SK-N-SH (cell line): Measurements from ENCODE around the gene ZBTB6. TPM values are rescaled to one million over a fixed set of nuclear protein-coding genes. Genes with fewer than 3 reads are reported as not detected.

Source experiments
- CTCF ChIA-PET: fragments of 300-600, 350-600 bp; formaldehyde crosslinking; extraction: SDS; loops from one replicate; lab custom pipeline; 2021; lab: Yijun Ruan, JAX
- POLR2A ChIA-PET: fragments of 350-600 bp; sonication (Branson Sonifier 250); formaldehyde crosslinking; extraction: SDS; loops from one replicate; lab custom pipeline; 2020; ENCODE audit warnings: antibody characterized with exemption, inconsistent platforms; lab: Yijun Ruan, JAX
- DNase-seq: peaks from one replicate; pipeline ENCODE4 v3.0.0; 2012
- H2AFZ ChIP-seq: fragments of 200-600 bp; sonication (generic); 2 replicates; pipeline ENCODE4 v1.8.1; 2016; ENCODE audit warnings: antibody characterized with exemption, mild to moderate bottlenecking, low read depth
- H3F3A ChIP-seq: fragments of 200-600 bp; sonication (generic); replicated peaks from 2 replicates; pipeline ENCODE3; 2016; ENCODE audit warnings: antibody characterized with exemption, mild to moderate bottlenecking; ENCODE audit not compliant: insufficient read depth
- H3K27ac ChIP-seq, 2 experiments: fragments of 200-500 bp in 1 of 2; fragments of 200-600 bp in 1 of 2; sonication (Bioruptor generic) in 1 of 2; sonication (generic), shearing (Covaris generic) in 1 of 2; 2 replicates each; pipeline versions ENCODE4 v1.5.1 to v1.6.1; 2014 to 2016; ENCODE audit warnings: low read depth in 2 of 2, inconsistent platforms in 1 of 2, low read length in 1 of 2, mild to moderate bottlenecking in 1 of 2, mixed read lengths in 1 of 2
- H3K27me3 ChIP-seq: fragments of 200-600 bp; sonication (generic), shearing (Covaris generic); 2 replicates; pipeline ENCODE4 v1.6.1; 2016; ENCODE audit warnings: mixed run types; ENCODE audit not compliant: insufficient read depth
- H3K36me3 ChIP-seq, 2 experiments: fragments of 200-500 bp in 1 of 2; fragments of 200-600 bp in 1 of 2; sonication (Bioruptor generic) in 1 of 2; sonication (generic) in 1 of 2; replicated peaks in 1 of 2; 2 replicates each; pipeline versions ENCODE3 to v1.5.1; 2014 to 2016; ENCODE audit warnings: low read length in 1 of 2, mild to moderate bottlenecking in 1 of 2; ENCODE audit not compliant: insufficient read depth in 2 of 2, control insufficient read depth in 1 of 2
- H3K4me1 ChIP-seq, 2 experiments: fragments of 200-500 bp in 1 of 2; fragments of 200-600 bp in 1 of 2; sonication (Bioruptor generic) in 1 of 2; sonication (generic), shearing (Covaris generic) in 1 of 2; 2 replicates each; pipeline versions ENCODE4 v1.5.1 to v1.6.1; 2014 to 2016; ENCODE audit warnings: low read depth in 1 of 2, low read length in 1 of 2, mixed run types in 1 of 2; ENCODE audit not compliant: insufficient read depth in 2 of 2, control insufficient read depth in 1 of 2
- H3K4me2 ChIP-seq: fragments of 200-600 bp; sonication (generic), shearing (Covaris generic); 2 replicates; pipeline ENCODE4 v1.6.1; 2017; ENCODE audit warnings: mixed run types
- H3K4me3 ChIP-seq, 2 experiments: fragments of 200-500 bp in 1 of 2; fragments of 200-600 bp in 1 of 2; sonication (Bioruptor generic) in 1 of 2; sonication (generic), shearing (Covaris generic) in 1 of 2; 2 replicates each; pipeline versions ENCODE4 v1.5.1 to v1.8.1; 2014 to 2016; ENCODE audit warnings: low read depth in 2 of 2, inconsistent platforms in 1 of 2, low read length in 1 of 2, mild to moderate bottlenecking in 1 of 2, mixed read lengths in 1 of 2, moderate library complexity in 1 of 2
- H3K79me2 ChIP-seq: fragments of 200-600 bp; sonication (generic); 2 replicates; pipeline ENCODE4 v1.8.1; 2017; ENCODE audit warnings: mild to moderate bottlenecking; ENCODE audit not compliant: insufficient read depth
- H3K9ac ChIP-seq: fragments of 200-600 bp; sonication (generic); 2 replicates; pipeline ENCODE4 v1.6.1; 2017; ENCODE audit warnings: mixed run types
- H3K9me2 ChIP-seq: fragments of 200-600 bp; sonication (generic); 2 replicates; pipeline ENCODE4 v1.6.1; 2017; ENCODE audit warnings: mixed run types
- H3K9me3 ChIP-seq: fragments of 200-600 bp; sonication (generic); 2 replicates; pipeline ENCODE4 v1.6.1; 2017; ENCODE audit warnings: mixed run types, mild to moderate bottlenecking, moderate library complexity
- H4K20me1 ChIP-seq: fragments of 200-600 bp; sonication (generic); 2 replicates; pipeline ENCODE4 v1.6.1; 2017; ENCODE audit warnings: mild to moderate bottlenecking, mixed run types; ENCODE audit not compliant: insufficient read depth
- CHD2 ChIP-seq: fragments of 150-350 bp; IDR thresholded peaks from 2 replicates; pipeline ENCODE4 v1.6.1; 2018; ENCODE audit warnings: low read length; ENCODE audit not compliant: partially characterized antibody
- FOSL2 ChIP-seq: IDR thresholded peaks from 2 replicates; pipeline ENCODE4 v1.4.0; 2012; ENCODE audit warnings: low read depth, mild to moderate bottlenecking, moderate library complexity, borderline replicate concordance
- FOXJ3 ChIP-seq: sonication (generic); formaldehyde crosslinking; IDR thresholded peaks from 2 replicates; pipeline ENCODE4 v1.5.1; 2020; ENCODE audit warnings: mild to moderate bottlenecking, missing genetic modification reagents
- FOXM1 ChIP-seq: IDR thresholded peaks from 2 replicates; pipeline ENCODE4 v1.4.0; 2012; ENCODE audit warnings: low read depth, mild to moderate bottlenecking
- GABPA ChIP-seq: IDR thresholded peaks from 2 replicates; pipeline ENCODE4 v1.4.0; 2012; ENCODE audit warnings: low read depth, mild to moderate bottlenecking
- IRF3 ChIP-seq: fragments of 150-350 bp; IDR thresholded peaks from 2 replicates; pipeline ENCODE4 v1.6.1; 2016; ENCODE audit warnings: mild to moderate bottlenecking, low read depth, low read length
- MAX ChIP-seq: IDR thresholded peaks from 2 replicates; pipeline ENCODE4 v1.4.0; 2012; ENCODE audit warnings: low read depth
- MXI1 ChIP-seq: IDR thresholded peaks from 2 replicates; pipeline ENCODE4 v1.6.1; 2012; ENCODE audit warnings: mild to moderate bottlenecking, low read depth, low read length, improper control_type of control experiment
- NFIC ChIP-seq: IDR thresholded peaks from 2 replicates; pipeline ENCODE4 v1.4.0; 2012; ENCODE audit warnings: borderline replicate concordance
- NRF1 ChIP-seq: IDR thresholded peaks from 2 replicates; pipeline ENCODE4 v1.6.1; 2012; ENCODE audit warnings: low read depth, mild to moderate bottlenecking, low read length
- RFX5 ChIP-seq: IDR thresholded peaks from 2 replicates; pipeline ENCODE4 v1.6.1; 2012; ENCODE audit warnings: mild to moderate bottlenecking, improper control_type of control experiment, low read length
- SIN3A ChIP-seq: IDR thresholded peaks from 2 replicates; pipeline ENCODE4 v1.6.1; 2012; ENCODE audit warnings: low read depth, mild to moderate bottlenecking, low read length, moderate library complexity, borderline replicate concordance
- ZBTB33 ChIP-seq: IDR thresholded peaks from 2 replicates; pipeline ENCODE4 v1.4.0; 2012; ENCODE audit warnings: low read depth, borderline replicate concordance
- WGBS: methylation state at CpG from one replicate; pipeline ENCODE4 v1.1.6; 2017; ENCODE audit warnings: low lambda C conversion rate; 5-methylcytosine and 5-hydroxymethylcytosine counted together
- polyA plus RNA-seq, 3 experiments: library from polyadenylated mRNA; depleted of rRNA; stranded (reverse); fragments of >200 nt; gene quantifications; 2 replicates each; pipeline ENCODE4 v1.2.3, GENCODE V29; 2012
- small RNA-seq, 7 experiments: library from RNA; depleted of rRNA; stranded (forward); fragments of <200 nt; gene quantifications; one replicate each; pipeline ENCODE3, GENCODE V24; 2012
- TF ChIP-seq, protein P1 (sequence below): IDR thresholded peaks from 2 replicates; pipeline ENCODE4; 2012
- TF ChIP-seq, protein P2 (sequence below): IDR thresholded peaks from 2 replicates; pipeline ENCODE4 v1.4.0; 2012; ENCODE audit warnings: low read depth, borderline replicate concordance

ZBTB6 gene
- polyA plus RNA-seq, 1 of the 3 experiments (the other 2 are of a cell fraction): 2.2 TPM

GRCh38 chr9:122860319-122861142 is 52.6 kb downstream of the ZBTB6 start:
- POLR2A ChIA-PET: no interaction called here
- no peak overlapping the region for H2AFZ ChIP-seq
- DNase-seq: no peak
- H4K20me1 ChIP-seq: no peaks in the 10 kb centered on the region
- TF ChIP-seq FOXM1: no peak
- TF ChIP-seq FOSL2: no peak
- TF ChIP-seq ZBTB33: no peak
- no peak for TF ChIP-seq FOXJ3 (CRISPR knock-in tag)
- no peak for TF ChIP-seq MXI1
- no peak for TF ChIP-seq NFIC
- TF ChIP-seq, protein P1, sequence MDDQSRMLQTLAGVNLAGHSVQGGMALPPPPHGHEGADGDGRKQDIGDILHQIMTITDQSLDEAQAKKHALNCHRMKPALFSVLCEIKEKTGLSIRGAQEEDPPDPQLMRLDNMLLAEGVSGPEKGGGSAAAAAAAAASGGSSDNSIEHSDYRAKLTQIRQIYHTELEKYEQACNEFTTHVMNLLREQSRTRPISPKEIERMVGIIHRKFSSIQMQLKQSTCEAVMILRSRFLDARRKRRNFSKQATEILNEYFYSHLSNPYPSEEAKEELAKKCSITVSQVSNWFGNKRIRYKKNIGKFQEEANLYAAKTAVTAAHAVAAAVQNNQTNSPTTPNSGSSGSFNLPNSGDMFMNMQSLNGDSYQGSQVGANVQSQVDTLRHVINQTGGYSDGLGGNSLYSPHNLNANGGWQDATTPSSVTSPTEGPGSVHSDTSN: no peak
- TF ChIP-seq CHD2: no peak
- TF ChIP-seq SIN3A: no peak
- TF ChIP-seq, protein P2, sequence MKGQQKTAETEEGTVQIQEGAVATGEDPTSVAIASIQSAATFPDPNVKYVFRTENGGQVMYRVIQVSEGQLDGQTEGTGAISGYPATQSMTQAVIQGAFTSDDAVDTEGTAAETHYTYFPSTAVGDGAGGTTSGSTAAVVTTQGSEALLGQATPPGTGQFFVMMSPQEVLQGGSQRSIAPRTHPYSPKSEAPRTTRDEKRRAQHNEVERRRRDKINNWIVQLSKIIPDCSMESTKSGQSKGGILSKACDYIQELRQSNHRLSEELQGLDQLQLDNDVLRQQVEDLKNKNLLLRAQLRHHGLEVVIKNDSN: no peak
- TF ChIP-seq NRF1: no peak
- TF ChIP-seq RFX5: no peak
- no peak for TF ChIP-seq MAX
- TF ChIP-seq IRF3: no peak
- no peak for TF ChIP-seq GABPA
- TF ChIP-seq, all 33 proteins: peak for 0
- no peaks in the 10 kb centered on the region for H3K9me2 ChIP-seq
- no peaks in the 10 kb centered on the region for H3F3A ChIP-seq
- no peak overlapping the region for H3K27ac ChIP-seq
- peaks cover 68 to 88% of the 10 kb centered on the region in 2 experiments for H3K36me3 ChIP-seq
- peaks cover 6% of the 10 kb centered on the region; the same call in 1 of the 2 replicates for H3K79me2 ChIP-seq
- no peak overlapping the region for H3K4me2 ChIP-seq
- 83% methylated on average over 8 of the region's 8 CpGs for WGBS
- H3K27me3 ChIP-seq: no peaks in the 10 kb centered on the region
- CTCF ChIA-PET: interaction anchor here (0.7 kb wide), 1 partner anchor 206 kb away, joined by 3 read pairs; no protein-coding TSS in a partner anchor
- H3K4me1 ChIP-seq: no peaks in the 10 kb centered on the region
- no peak overlapping the region for H3K4me3 ChIP-seq
- no peaks in the 10 kb centered on the region for H3K9me3 ChIP-seq
- no peak overlapping the region for H3K9ac ChIP-seq

Small RNA genes lying within 50 kb of the gene (small RNA-seq; reads per million reads assigned to genes)
- gene RNY1P15 (0 reads per million in 7 experiments), gene SNORD90 (22.4 to 628 (median 129) reads per million in 7 experiments)

Other genes with a start within 250 kb of the ZBTB6 start
- gene OR1L3, start 238.2 kb downstream of the ZBTB6 start, polyA plus RNA-seq (2012; rRNA removed): not detected in 2 replicates
- not detected in 2 replicates for gene OR1L4, start 189.3 kb downstream of the ZBTB6 start, polyA plus RNA-seq (2012; rRNA removed)
- not detected in 2 replicates for gene OR1L6, start 171.0 kb downstream of the ZBTB6 start, polyA plus RNA-seq (2012; rRNA removed)
- not detected in 2 replicates for gene OR5C1, start 124.4 kb downstream of the ZBTB6 start, polyA plus RNA-seq (2012; rRNA removed)
- gene OR1K1, start 113.2 kb downstream of the ZBTB6 start, polyA plus RNA-seq (2012; rRNA removed): not detected in 2 replicates
- 11.9 and 12.1 TPM in 2 replicates for gene PDCL, start 84.7 kb downstream of the ZBTB6 start, polyA plus RNA-seq (2012; rRNA removed)
- 12.4 and 15.2 TPM in 2 replicates for gene RC3H2, start 8.0 kb downstream of the ZBTB6 start, polyA plus RNA-seq (2012; rRNA removed)
- gene ZBTB26, start 18.2 kb upstream of the ZBTB6 start, polyA plus RNA-seq (2012; rRNA removed): 3.9 and 6.0 TPM in 2 replicates
- 20.2 and 29.2 TPM in 2 replicates for gene RABGAP1, start 27.7 kb upstream of the ZBTB6 start, polyA plus RNA-seq (2012; rRNA removed)
- not detected in 2 replicates for gene GPR21, start 120.3 kb upstream of the ZBTB6 start, polyA plus RNA-seq (2012; rRNA removed)